Suprapubic skin (tissue), 3 donors: ENCODE data around the gene CCDC169.
"Not testable (repeated sequence)": the region's sequence is repeated elsewhere in the genome, so short reads cannot be mapped to it uniquely, and the experiment has no call there.

Experiments used
- CTCF ChIP-seq, 2 donors: fragments of 200-600 bp in 1 of 2; fragments of 450-650 bp in 1 of 2; sonication (generic) in 1 of 2; IDR thresholded peaks; one replicate each; pipeline ENCODE4 v1.5.1; 2016 to 2019; ENCODE audit warnings: antibody characterized with exemption in 2 of 2, mild to moderate bottlenecking in 1 of 2, moderate library complexity in 1 of 2
- EP300 ChIP-seq: sonication (generic); formaldehyde crosslinking; IDR thresholded peaks from one replicate; pipeline ENCODE4 v1.6.1; 2017; ENCODE audit warnings: antibody characterized with exemption
- POLR2A ChIP-seq, 2 donors: fragments of 450-650 bp; IDR thresholded peaks; one replicate each; pipeline ENCODE4 v1.6.1; 2017; ENCODE audit warnings: antibody characterized with exemption in 2 of 2, mild to moderate bottlenecking in 2 of 2, moderate library complexity in 2 of 2

DNA sequence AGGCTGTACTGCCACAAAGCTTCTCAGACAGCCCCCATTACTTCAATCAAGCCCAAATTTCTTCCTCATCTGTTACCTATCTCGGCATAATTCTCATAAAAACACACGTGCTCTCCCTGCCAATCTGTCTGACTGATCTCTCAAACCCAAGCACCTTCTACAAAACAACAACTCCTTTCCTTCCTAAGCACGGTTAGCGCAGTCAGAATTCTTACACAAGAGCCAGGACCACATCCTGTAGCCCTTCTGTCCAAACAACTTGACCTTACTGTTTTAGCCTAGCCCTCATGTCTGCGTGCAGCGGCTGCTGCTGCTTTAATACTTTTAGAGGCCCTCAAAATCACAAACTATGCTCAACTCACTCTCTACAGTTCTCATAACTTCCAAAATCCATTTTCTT, 22.2 kb upstream of the CCDC169 start:
- not testable (repeated sequence) for TF ChIP-seq CTCF (IDR thresholded peaks at IDR 0.05); POLR2A (IDR thresholded peaks at IDR 0.05); EP300
